Measurements from ENCODE around the gene KIFC1. TPM values are rescaled to one million over a fixed set of nuclear protein-coding genes. Genes with fewer than 3 reads are reported as not detected.

KIFC1 gene
- total RNA-seq, 2 donors from 2014 or later: 103 to 170 TPM

DNA sequence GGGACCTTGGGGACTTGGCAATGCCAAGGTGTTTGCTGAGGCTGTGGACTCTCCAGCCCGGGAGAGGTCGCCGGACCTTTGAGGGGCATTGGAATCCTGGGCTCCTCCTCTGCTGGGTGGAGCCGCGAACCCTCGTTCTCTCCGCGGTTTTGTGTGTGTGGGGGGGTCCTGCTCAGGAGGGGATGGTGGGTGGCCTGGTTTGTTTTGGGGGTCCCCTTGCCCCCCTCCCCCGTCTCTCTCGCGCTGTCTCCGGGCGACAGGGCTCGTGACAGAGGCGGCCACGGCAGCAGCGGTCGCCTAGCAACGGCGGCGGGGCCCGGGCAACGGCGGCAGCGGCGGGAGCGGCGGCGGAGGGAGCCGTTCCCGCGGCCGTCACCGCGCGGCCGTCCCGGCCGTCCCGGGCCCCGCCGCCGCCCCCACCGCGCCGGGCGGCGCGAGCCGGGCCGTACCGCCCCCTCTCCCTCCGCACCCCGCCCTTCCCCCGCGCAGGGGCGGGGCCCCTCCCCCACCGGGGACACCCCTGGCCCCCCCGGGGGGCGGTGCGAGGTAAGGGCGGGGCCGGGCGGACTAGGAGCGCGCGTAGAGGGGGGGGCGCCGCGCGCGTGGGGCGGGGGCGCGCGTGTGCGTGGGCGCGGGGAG is 36.1 kb downstream of the KIFC1 start:
- Mint-ChIP-seq H3K27ac (peak overlapping the region; percentile 83 to 93), H3K9me3 (no peaks in the 10 kb centered on the region), H3K36me3 (peaks cover 14 to 37% of the 10 kb centered on the region in 2 donors)
- peak in 1 of 2 donors; percentile 55 for DNase-seq (ENCODE audit: low spot score in 2 of 2)
- no peak for ATAC-seq

DNA sequence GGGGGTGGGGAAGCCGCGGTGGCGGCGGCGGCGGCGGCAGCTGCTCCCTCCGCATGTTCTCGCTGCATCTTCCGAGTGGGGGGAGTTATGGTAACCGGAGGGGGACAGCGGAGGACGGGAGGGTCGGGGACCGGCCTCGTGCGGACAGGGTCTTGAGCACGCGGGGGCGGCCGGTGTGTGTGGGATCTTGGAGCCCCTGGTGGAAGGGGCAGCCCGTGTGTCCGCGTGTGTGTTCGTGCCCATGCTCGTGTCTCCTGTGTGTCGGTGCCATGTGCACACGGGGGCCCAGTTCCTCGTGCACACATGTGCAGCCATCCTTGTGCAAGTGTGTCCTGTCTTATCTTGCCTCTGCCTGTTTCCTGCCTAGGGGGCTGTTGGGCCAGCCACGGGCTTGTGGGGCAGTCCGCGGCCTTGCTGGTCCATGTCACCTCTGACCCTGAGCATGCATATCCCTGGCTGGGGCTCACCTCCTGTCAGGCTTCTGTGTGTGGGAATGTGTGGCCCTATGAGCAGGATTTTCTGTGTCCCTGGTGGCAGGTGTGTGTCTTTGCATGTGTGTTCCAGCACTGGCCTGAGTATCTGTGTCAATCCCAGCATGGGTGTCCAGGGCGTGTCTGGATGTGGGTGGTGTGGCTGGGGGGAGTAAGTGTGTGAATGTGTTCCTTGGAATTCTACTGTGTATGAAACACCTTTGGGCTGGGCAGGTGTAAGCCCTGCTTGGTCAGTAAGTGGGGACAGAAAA is 36.8 kb downstream of the KIFC1 start:
- peak overlapping the region; percentile 56 to 70 for H3K27ac Mint-ChIP-seq
- no peaks in the 10 kb centered on the region for H3K9me3 Mint-ChIP-seq
- ATAC-seq (peak in 1 of 2 donors; percentile 17), DNase-seq (ENCODE audit: low spot score in 2 of 2) (peak in 1 of 2 donors; percentile 33)
- peaks cover 14 to 33% of the 10 kb centered on the region in 2 donors for H3K36me3 Mint-ChIP-seq

DNA sequence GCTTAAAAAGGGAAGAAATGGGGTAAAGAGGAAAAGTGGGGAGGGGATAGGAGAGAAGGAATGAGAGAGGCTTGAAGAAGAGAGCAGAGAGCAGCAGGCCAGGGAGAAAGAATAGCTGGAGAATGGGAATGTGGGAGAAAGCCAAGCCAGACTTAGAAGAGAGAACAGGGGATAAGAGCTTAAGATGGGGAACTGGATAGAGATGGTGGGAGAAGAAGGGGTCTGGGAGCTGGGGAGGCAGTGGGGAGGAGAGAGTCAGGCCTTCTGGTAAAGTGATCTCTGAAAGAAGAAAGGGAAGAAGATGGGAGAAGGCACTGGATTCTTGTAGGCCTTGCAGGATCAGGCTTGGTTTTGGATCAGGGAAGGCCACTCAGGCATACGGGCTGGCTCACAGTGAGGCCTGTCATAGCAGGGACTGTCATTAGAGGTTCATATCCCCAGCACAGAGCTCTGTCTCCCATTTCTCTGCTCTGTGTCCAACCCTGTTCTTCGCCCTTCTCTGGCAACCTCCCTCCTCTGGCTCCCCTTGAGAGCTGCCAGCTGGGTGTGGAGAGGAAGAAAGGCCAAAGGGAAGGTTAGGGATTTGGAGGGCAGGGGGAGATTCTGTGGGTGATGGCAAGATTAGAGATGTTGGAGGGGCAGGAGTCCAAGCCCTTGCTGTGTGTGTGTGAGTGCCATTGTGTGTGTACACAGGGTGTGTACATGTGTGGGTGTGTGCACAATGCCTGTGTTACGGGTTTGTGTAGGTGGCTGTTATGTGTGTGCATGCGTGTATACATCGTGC is 37.5 kb downstream of the KIFC1 start:
- peaks cover 13 to 25% of the 10 kb centered on the region in 2 donors for H3K36me3 Mint-ChIP-seq
- no peak for DNase-seq (ENCODE audit: low spot score in 2 of 2)
- no peaks in the 10 kb centered on the region for H3K9me3 Mint-ChIP-seq
- ATAC-seq: no peak
- H3K27ac Mint-ChIP-seq: peak overlapping the region; percentile 56 to 70

DNA sequence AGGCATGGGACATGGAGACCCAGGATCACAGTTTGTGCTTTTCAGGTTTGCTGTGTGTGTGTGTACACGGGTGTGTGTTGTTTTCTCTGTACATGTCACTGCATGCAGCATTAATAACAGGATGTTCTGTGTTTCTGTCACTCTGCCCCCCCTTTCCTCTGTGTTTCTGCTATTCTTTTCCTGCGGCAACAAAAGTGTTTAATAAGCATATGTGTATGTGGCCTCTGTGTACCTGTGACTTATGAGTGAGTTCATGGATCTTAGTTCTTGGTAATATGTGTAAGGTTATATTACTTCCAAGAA is 38.1 kb downstream of the KIFC1 start:
- Mint-ChIP-seq H3K36me3 (peaks cover 8 to 20% of the 10 kb centered on the region in 2 donors), H3K27ac (peak overlapping the region in 1 of 2 donors; percentile 56), H3K9me3 (no peaks in the 10 kb centered on the region)
- no peak for ATAC-seq
- no peak for DNase-seq (ENCODE audit: low spot score in 2 of 2)

DNA sequence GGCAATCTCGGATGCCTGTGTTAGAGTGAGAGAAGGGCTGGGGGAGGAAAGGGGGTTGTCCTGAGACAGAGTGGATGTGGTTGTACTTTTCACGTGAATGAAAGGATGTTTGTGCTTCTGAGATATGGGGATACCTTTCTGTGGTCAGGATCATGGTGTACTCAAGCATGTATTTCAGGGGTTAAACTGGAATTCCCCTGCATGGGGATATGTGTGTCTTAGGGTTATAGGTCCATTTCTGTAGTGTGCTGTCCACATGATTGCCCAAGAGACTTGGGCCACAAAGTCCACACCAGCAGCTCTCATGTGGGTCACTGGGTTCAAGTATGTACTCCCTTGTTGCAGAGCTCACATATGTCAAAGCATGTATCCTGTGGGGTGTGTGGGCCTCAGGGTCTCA is 38.7 kb downstream of the KIFC1 start:
- H3K27ac Mint-ChIP-seq: peak overlapping the region; percentile 9 to 34
- ATAC-seq: peak in 1 of 2 donors; percentile 2
- H3K9me3 Mint-ChIP-seq: no peaks in the 10 kb centered on the region
- DNase-seq (ENCODE audit: low spot score in 2 of 2): no peak
- peaks cover 1 to 13% of the 10 kb centered on the region in 2 donors for H3K36me3 Mint-ChIP-seq

DNA sequence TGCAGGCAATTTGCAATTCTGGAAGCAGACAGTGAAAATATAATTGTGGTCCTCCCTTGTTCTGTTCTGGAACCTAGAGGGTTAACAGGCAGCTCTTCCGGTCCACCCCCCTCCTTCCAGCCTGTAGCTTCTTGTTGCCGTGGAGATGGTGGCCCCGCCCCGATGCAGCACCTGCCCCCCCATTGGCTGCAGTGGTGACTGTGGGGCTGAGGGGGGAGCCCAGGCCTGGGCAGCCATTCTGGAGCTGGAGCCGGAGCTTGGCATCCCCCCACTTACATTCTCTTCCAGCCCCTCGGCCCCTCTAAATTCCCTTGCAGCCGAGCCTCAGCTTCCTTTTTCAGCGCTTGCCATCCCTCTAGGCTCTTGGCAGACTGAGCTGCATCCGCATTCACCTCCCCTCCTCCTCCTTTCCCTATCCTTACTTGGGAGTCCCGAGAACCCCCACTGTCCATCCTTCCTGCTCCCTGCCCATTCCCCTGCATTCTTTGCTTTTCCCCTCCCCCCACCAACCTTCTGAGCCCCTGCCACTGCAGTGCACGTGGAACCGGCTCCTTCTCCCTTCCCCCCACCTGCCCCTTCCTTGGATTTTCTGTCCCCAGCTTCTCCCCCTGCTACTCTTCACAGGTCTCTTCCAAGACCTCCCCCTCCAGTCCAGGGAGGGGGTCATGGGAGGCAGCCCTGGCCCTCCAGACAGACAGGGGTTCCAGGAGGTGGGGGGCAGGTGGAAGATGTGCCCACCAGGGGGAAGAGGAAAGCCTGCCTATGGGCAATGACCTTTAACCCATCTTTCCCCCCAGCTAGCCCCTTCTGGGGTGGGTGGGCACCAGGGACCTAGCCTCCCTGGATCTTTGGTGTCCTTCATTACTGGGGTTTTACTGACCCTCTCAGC is 39.6 kb downstream of the KIFC1 start:
- peaks cover 0 to 13% of the 10 kb centered on the region in 2 donors for H3K36me3 Mint-ChIP-seq
- peak overlapping the region; percentile 9 to 69 for H3K27ac Mint-ChIP-seq
- DNase-seq (ENCODE audit: low spot score in 2 of 2): peak in 1 of 2 donors; percentile 73
- H3K9me3 Mint-ChIP-seq: no peaks in the 10 kb centered on the region
- peak; percentile 43 to 76 for ATAC-seq

DNA sequence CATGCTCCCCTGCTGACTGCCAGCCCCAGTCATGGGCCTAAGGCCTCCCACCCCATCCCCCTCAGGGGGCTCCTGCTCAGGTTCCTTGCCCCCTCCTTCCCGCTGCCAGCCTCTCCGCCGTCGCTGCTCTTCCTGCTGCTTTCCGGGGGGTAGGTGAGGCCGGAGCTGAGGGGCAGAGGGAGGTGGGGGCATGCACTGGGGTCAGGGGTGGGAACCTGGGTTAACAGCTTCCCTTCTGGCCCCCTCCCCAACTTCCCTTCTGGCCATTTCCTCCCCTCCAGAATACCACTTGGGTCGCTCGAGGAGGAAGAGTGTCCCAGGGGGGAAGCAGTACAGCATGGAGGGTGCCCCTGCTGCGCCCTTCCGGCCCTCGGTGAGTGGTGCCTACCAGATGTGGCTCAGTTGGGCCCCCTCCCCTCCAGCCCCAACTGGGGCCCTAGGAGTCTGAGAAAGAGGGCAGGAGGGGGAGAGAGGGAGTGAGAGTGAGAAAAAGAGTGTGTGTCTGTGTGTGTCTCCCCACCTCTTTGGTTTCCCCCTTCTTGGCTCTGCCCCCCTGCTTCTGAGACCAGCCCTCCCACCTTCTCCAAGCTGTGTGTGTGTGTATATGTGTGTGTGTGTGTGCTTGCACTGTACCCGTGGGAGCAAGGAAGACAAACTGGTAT is 40.4 kb downstream of the KIFC1 start:
- H3K36me3 Mint-ChIP-seq: peaks cover 0 to 18% of the 10 kb centered on the region in 2 donors
- no peak for ATAC-seq
- DNase-seq (ENCODE audit: low spot score in 2 of 2): no peak
- peak overlapping the region in 1 of 2 donors; percentile 76 for H3K27ac Mint-ChIP-seq
- H3K9me3 Mint-ChIP-seq: no peaks in the 10 kb centered on the region

DNA sequence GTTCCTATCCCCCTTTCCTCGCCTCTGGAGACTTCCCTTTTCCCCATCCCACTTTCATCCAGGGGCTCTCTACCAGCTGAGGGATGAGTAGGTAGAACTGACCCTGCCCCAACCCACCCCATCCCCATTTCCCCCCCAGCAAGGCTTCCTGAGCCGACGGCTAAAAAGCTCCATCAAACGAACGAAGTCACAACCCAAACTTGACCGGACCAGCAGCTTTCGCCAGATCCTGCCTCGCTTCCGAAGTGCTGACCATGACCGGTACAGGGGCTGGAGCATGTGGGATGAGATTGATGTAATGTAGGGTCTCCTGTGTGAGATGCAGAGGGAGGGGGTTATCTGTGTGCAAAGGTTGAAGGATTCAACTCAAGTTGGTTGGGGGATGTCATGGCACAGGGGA is 40.9 kb downstream of the KIFC1 start:
- Mint-ChIP-seq H3K36me3 (peaks cover 0 to 15% of the 10 kb centered on the region in 2 donors), H3K27ac (peak overlapping the region; percentile 35 to 76), H3K9me3 (no peaks in the 10 kb centered on the region)
- ATAC-seq: no peak
- no peak for DNase-seq (ENCODE audit: low spot score in 2 of 2)

DNA sequence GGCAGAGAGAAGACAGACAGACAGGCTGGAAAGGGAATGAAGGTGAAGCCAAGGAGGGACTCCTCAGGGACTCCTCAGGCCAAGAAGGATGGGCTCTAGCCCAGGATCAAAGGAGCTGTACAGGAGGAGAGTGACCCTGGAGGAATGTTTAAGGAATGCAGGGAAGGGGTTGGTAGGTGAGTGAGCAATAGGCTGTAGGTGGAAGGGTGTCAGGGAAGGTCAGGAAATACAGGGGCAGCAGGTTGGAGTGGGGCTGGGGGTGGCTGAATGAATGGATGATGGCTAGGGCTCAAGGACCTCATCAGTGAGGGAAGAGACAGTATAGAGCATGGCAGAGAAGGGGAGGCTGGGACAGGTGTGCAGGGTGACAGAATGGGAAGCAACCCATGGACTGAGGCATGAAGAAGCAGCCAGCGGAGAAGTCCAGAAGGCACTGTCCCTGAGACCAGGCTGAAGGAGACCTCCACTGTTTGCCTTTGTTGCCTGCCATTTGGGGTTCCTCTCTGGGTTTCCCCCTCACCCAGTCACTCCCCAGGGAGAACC is 41.4 kb downstream of the KIFC1 start:
- Mint-ChIP-seq H3K27ac (peak overlapping the region; percentile 35 to 51), H3K9me3 (no peaks in the 10 kb centered on the region), H3K36me3 (peaks cover 0 to 15% of the 10 kb centered on the region in 2 donors)
- ATAC-seq (no peak), DNase-seq (ENCODE audit: low spot score in 2 of 2) (no peak)

DNA sequence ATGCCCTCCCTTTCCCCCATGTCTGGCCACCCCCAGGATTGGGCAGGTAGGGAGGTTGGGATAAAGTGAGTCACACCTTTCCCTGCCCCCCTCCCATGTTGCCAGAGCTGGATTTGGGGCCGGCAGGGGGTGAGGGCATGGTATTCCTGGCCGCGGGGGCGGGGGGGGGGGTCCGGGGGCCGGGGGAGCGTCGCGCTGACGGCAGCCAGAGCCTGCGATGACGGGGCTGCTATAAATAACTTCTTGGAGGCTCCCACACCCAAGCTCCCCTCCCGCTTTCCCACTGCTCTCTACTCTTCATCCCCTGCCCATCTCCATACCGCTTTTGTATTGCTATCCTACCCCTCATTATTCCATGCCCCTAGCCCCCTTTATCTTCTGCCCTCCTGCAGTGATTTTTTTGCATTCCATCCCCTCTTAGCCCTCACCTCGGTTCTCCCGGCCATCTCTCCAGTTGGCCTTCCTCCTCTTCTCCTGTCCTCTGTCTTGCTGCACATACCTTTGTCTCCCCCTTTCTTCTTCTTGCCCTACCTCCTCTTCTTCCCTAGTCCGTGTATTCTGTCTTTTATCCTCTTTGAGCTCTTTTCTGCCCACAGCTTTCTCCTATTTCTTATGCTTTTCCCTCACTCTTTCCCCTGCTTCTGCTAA is 42.0 kb downstream of the KIFC1 start:
- DNase-seq (ENCODE audit: low spot score in 2 of 2) (no peak), ATAC-seq (no peak)
- peaks cover 0 to 17% of the 10 kb centered on the region in 2 donors for H3K36me3 Mint-ChIP-seq
- H3K27ac Mint-ChIP-seq: no peak overlapping the region
- H3K9me3 Mint-ChIP-seq: no peaks in the 10 kb centered on the region

DNA sequence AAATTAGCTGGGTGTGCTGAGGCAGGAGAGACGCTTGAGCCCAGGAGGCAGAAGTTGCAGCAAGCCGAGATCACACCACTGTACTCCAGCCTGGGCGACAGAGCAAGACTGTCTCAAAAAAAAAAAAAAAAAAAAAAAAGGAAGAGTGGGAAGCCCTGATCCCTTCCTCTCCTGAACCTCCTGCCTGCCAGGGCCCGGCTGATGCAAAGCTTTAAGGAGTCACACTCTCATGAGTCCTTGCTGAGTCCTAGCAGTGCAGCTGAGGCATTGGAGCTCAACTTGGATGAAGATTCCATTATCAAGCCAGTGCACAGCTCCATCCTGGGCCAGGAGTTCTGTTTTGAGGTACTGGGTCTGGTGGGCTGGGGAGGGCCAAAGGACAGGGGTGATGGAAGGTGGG is 43.3 kb downstream of the KIFC1 start:
- ATAC-seq: no peak

DNA sequence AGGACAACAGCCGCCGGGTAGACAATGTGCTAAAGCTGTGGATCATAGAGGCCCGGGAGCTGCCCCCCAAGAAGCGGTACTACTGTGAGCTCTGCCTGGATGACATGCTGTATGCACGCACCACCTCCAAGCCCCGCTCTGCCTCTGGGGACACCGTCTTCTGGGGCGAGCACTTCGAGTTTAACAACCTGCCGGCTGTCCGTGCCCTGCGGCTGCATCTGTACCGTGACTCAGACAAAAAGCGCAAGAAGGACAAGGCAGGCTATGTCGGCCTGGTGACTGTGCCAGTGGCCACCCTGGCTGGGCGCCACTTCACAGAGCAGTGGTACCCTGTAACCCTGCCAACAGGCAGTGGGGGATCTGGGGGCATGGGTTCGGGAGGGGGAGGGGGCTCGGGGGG is 46.0 kb downstream of the KIFC1 start:
- Mint-ChIP-seq H3K36me3 (peaks cover 0 to 17% of the 10 kb centered on the region in 2 donors), H3K27ac (no peak overlapping the region), H3K9me3 (no peaks in the 10 kb centered on the region)
- ATAC-seq (no peak), DNase-seq (ENCODE audit: low spot score in 2 of 2) (no peak)

More for the DNA sequence above, 43.3 kb downstream of the KIFC1 start:
- Mint-ChIP-seq H3K36me3 (peaks cover 0 to 24% of the 10 kb centered on the region in 2 donors), H3K9me3 (no peaks in the 10 kb centered on the region), H3K27ac (no peak overlapping the region)
- DNase-seq (ENCODE audit: low spot score in 2 of 2): no peak

DNA sequence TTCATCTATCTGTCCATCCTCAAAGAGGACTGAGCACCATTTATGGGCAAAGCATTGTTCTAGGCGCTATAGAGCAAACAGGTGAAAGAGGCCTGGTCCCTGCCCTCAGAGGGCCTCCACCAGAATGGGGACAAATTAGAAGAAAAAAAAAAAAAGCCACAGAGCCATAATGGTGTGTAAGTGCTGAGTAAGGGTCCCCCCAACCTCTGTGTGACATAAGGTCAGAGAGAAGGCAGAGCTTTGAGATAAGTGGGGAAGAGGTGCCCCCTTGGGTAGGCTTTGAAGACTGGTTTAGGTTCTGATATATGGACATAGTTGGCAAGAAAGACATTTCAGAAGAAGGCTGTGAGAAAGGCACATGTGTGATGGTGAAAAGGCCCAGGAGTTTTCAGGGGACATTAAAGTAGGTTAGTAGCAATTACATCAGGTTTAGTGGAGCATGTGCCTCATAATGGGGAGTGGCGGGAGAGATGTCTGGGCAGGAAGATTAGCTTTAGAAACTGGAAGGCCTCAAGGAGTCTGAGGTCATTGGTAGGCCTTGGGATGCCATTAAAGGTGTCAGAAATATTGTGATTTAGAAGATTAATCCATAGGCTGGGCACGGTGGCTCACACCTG is 47.5 kb downstream of the KIFC1 start:
- DNase-seq (ENCODE audit: low spot score in 2 of 2) (no peak), ATAC-seq (no peak)
- Mint-ChIP-seq H3K9me3 (no peaks in the 10 kb centered on the region), H3K27ac (peak overlapping the region; percentile 41 to 51), H3K36me3 (peaks cover 0 to 15% of the 10 kb centered on the region in 2 donors)

DNA sequence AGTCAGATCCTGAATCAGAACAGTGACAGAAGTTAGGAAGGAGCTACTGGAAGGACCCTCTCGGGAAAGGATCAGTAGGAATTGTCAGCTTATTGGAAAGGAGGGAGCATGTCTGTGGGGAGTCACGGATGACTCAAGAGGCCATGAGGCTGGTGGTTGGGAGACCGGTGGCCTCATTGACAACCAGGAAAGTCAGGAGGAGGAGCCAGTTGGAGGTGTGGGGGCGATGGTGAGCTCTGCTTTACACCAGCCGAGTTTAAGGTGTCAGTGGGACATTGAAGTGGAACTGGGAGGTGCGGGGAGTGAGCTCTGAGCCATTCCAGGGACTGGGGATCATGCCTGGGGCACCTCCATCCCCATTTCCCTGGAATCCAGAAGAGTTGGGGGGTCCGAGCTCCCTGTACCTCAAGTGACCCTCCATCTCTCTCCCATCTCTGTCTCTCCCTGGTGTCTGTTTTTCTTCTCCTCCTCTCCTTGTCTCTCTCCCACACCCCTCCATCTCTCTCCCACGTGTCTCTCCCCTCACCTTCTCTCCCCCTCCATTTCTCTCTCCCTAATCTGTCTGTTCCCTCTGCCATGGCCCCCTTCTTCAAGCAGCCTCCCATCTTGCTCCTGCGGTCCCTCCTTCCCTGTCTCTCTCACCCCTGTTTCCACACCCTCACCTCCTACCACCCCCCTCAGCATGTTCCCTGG is 48.5 kb downstream of the KIFC1 start:
- H3K9me3 Mint-ChIP-seq: no peaks in the 10 kb centered on the region
- H3K36me3 Mint-ChIP-seq: peaks cover 0 to 15% of the 10 kb centered on the region in 2 donors
- H3K27ac Mint-ChIP-seq: peak overlapping the region; percentile 51 to 94
- DNase-seq (ENCODE audit: low spot score in 2 of 2): no peak
- ATAC-seq: no peak

Measured in activated naive CD4-positive, alpha-beta T cell treated with anti-CD3 and anti-CD28 coated beads, Interleukin-2, amount 50 U/mL, for 72 hours (primary cell).